ENCODE results near the gene CFAP57. TPM values are rescaled to one million over a fixed set of nuclear protein-coding genes. Genes with fewer than 3 reads are reported as not detected.

CFAP57 gene
- total RNA-seq, 1 donor from 2014 or later = 0.17 TPM

DNA sequence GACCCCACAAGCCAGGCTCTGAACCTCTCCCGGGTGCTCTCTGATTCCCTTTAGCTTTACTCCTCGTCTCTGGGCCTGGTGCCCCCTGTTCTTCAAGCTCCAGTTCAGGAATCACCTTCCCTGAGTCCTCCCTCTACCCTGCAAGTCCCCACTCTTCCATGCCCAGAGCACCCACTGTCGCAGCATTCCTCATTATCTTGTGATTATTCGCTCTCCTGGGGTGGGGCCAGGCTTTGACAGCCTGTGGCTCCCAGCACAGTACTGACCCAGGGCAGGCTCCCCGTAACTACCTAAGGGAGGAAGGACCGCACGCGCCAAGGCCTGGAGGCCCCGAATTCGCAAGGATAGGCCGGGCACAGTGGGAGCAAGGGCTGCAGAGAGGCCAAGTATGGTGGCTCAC is 114.0 kb downstream of the CFAP57 start:
- TF ChIP-seq, protein P1, sequence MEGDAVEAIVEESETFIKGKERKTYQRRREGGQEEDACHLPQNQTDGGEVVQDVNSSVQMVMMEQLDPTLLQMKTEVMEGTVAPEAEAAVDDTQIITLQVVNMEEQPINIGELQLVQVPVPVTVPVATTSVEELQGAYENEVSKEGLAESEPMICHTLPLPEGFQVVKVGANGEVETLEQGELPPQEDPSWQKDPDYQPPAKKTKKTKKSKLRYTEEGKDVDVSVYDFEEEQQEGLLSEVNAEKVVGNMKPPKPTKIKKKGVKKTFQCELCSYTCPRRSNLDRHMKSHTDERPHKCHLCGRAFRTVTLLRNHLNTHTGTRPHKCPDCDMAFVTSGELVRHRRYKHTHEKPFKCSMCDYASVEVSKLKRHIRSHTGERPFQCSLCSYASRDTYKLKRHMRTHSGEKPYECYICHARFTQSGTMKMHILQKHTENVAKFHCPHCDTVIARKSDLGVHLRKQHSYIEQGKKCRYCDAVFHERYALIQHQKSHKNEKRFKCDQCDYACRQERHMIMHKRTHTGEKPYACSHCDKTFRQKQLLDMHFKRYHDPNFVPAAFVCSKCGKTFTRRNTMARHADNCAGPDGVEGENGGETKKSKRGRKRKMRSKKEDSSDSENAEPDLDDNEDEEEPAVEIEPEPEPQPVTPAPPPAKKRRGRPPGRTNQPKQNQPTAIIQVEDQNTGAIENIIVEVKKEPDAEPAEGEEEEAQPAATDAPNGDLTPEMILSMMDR (IDR thresholded peaks at IDR 0.05) = no peak
- ATAC-seq = no peak
- H3K27ac ChIP-seq = no peak overlapping the region

DNA sequence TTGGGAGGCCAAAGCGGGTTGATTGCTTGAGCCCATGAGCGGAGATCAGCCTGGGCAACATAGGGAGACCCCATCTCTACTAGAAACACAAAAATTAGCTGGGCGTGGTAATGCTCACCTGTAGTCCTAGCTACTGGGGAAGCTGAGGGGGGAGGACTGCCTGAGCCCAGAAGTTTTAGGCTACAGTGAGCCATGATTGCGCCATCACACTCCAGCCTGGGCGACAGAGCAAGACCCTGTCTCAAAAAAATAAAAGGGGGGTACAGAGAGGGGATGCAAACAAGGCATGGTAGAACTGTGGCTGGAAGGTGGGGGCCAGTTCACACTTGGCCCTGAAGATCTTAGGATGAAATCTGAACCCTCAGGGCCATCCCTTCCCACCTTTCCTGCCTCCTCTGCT is 114.4 kb downstream of the CFAP57 start:
- no peak for DNase-seq

More for the DNA sequence above, 114.0 kb downstream of the CFAP57 start:
- intact Hi-C loops (cut with DNase I) = no loop called here
- peak; percentile 63 for DNase-seq
- Histone ChIP-seq H3K4me3 (peak overlapping the region; percentile 19), H3K27me3 (no peaks in the 10 kb centered on the region), H3K9me3 (no peaks in the 10 kb centered on the region), H3K4me1 (peaks cover 14% of the 10 kb centered on the region), H3K36me3 (no peaks in the 10 kb centered on the region)

DNA sequence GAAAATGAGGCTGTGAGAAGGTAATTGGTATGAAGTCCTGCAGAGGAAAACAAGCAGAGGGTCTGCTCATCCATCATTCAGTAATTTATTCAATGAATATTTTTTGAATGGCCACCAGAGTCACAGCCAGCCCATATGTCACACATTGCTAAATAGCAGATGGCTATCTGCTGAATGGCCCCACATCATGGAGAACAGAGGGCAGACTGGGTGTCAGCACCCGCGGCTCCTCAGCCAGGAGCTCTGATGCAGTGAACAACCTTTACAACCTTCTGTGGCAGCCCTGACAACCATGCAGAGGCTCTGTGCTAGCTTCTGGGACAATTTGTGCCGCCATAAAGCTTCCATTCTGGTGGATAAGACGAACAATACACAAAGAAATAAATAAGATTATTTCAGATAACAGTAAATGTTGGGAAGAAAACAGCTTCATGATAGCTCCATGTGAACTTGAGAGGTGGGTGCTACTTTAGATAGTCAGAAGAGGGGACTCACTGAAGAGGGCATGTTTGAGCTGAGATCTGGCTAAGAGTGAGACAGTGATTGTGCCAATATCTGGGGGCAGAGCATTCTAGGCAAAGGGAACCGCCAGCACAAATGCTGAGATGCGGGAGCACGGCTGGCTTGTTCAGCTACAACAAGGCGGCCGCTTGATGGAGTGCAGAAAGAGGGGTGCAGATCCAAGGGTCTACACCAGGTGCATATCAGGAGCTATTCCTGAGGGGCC is 116.1 kb downstream of the CFAP57 start:
- H3K27ac ChIP-seq = no peak overlapping the region
- H3K36me3 ChIP-seq = no peaks in the 10 kb centered on the region
- TF ChIP-seq, protein P1 (IDR thresholded peaks at IDR 0.05) = no peak
- intact Hi-C loops (cut with DNase I) = no loop called here
- DNase-seq (peak; percentile 27), ATAC-seq (no peak)
- H3K4me1 ChIP-seq = peaks cover 3% of the 10 kb centered on the region
- H3K27me3 ChIP-seq = no peaks in the 10 kb centered on the region
- H3K4me3 ChIP-seq = no peak overlapping the region
- H3K9me3 ChIP-seq = no peaks in the 10 kb centered on the region

More for the DNA sequence above, 114.4 kb downstream of the CFAP57 start:
- no peaks in the 10 kb centered on the region for H3K9me3 ChIP-seq
- no peaks in the 10 kb centered on the region for H3K36me3 ChIP-seq
- TF ChIP-seq, protein P1 (IDR thresholded peaks at IDR 0.05) = no peak
- intact Hi-C loops (cut with DNase I) = no loop called here
- no peak overlapping the region for H3K27ac ChIP-seq
- no peak overlapping the region for H3K4me3 ChIP-seq
- no peak for ATAC-seq
- H3K4me1 ChIP-seq = peaks cover 13% of the 10 kb centered on the region
- H3K27me3 ChIP-seq = no peaks in the 10 kb centered on the region

DNA sequence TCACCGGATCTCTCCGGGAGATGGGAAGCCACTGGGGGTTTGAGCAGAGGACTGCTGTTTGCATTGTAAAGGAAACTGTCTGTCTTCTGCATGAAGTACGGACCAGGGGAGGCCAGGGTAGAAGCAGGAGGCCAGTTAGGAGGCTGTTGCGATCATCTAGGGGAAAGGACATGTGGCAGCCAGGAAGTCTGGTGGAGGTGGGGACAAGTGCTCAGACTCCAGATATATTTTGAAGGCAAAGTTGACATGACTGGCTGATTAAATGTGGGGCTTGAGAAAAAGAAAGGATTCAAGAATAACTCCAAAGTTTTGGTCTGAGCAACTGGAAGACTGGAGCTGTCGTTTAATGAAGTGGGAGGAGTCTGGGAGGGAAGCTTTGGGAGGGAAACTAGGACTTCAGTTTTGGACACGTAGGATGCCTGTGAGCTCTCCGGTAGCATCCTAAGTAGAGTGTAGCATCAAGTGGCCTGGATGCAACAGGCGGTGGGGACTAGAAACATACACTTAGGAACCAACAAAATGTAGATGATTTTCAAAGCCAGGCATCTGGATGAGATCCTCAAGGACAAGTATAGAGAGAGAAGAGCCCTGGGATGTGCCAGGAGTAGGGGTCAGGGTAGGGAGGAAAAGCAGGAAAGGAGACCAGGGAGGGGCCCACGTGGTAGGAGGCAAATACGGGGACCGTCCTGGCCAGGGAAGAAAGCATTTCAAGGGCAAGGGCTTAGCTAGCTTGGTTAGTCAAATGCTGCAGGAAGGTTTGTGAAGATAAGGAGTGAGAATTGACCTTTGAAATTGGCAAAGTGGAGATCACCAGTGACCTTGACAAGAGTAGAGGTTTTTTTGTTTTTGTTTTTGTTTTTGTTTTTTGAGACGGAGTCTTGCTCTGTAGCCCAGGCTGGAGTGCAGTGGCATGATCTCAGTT is 116.9 kb downstream of the CFAP57 start:
- peak; percentile 6 for DNase-seq

DNA sequence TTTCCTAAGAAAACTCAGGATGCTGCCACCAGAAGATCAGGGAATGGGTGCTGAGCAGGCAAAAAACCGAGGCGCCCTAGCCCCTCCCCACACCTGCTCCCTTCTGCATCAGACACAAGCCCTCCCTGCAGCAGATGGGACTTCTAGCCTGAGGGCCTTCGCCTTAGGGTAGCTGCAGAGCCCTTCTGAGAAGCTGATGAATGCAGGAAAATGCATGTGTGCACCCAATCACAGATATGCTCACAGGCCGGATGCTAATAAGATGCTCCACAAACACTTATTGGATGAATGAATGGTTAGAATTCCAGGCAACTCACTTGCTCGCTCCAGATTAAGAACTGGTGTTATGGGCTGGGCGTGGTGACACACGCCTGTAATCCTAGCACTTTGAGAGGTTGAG is 120.1 kb downstream of the CFAP57 start:
- no peak overlapping the region for H3K27ac ChIP-seq
- intact Hi-C loops (cut with DNase I) = no loop called here
- TF ChIP-seq, protein P1 (IDR thresholded peaks at IDR 0.05) = no peak
- no peak overlapping the region for H3K4me3 ChIP-seq
- H3K4me1 ChIP-seq = peaks cover 17% of the 10 kb centered on the region
- no peaks in the 10 kb centered on the region for H3K36me3 ChIP-seq
- ATAC-seq = no peak
- no peaks in the 10 kb centered on the region for H3K27me3 ChIP-seq
- DNase-seq = no peak
- no peaks in the 10 kb centered on the region for H3K9me3 ChIP-seq

More for the DNA sequence above, 116.9 kb downstream of the CFAP57 start:
- no peaks in the 10 kb centered on the region for H3K36me3 ChIP-seq
- no peak overlapping the region for H3K27ac ChIP-seq
- H3K4me3 ChIP-seq = no peak overlapping the region
- intact Hi-C loops (cut with DNase I) = no loop called here
- TF ChIP-seq, protein P1 (IDR thresholded peaks at IDR 0.05) = no peak
- H3K4me1 ChIP-seq = no peaks in the 10 kb centered on the region
- no peaks in the 10 kb centered on the region for H3K27me3 ChIP-seq
- no peak for ATAC-seq
- no peaks in the 10 kb centered on the region for H3K9me3 ChIP-seq

Measured in upper lobe of right lung (tissue), 1 donor.